ENCODE data around the gene KCNN3.

The KCNN3 gene

DNA sequence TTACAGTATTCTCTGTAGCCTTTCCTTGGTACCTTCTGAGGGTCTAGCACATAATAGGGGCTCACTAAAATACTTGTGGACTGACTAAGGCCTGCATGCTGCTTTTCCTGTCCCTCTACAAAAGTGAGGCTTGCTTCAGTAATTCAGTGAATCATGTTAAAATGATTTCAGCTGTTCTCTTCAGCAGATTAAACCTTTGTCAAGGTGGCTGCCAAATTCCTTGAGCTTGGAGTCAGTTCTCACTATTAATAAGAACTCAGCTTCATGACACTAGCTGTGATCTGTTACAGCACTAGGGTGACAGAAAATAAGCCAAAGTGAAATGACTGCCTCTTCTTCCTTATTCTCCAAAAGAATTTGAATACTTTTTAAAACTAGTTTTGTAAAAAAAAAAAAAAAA, 128.8 kb downstream of the KCNN3 start:
- H3K27ac ChIP-seq (ENCODE audit: low read depth, low read length) = no peak overlapping the region
- peaks cover 12% of the 10 kb centered on the region for H3K9me3 ChIP-seq (ENCODE audit: insufficient read depth, low read depth, low read length)
- H3K9ac ChIP-seq (ENCODE audit: low read depth, low read length) = no peak overlapping the region
- H3K4me3 ChIP-seq (ENCODE audit: low read length) = no peak overlapping the region
- H3K4me1 ChIP-seq (ENCODE audit: insufficient read depth, low read length) = peaks cover 15% of the 10 kb centered on the region
- no peaks in the 10 kb centered on the region for H3K36me3 ChIP-seq (ENCODE audit: insufficient read depth, low read length)
- no peaks in the 10 kb centered on the region for H3K27me3 ChIP-seq (ENCODE audit: insufficient read depth, low read length)

DNA sequence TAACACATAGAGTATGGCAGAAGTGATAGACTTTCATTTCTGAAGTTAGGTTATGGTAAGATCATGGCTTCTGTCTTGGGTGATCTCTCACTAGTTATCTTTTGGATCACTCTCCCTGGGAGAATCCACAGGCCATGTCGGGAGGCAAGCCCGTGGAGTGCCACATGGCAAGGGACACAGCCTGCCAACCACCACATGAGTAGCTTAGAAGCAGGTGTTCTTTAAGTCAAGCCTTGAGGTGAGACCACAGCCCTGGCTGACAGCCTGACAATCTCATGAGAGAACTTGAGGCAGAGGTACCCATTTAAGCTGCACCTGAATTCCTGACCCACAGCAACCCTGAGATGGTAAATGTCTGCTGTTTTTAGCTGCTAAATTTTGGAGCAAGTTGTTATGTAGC, 130.4 kb downstream of the KCNN3 start:
- Histone ChIP-seq H3K4me1 (ENCODE audit: insufficient read depth, low read length) (peaks cover 7% of the 10 kb centered on the region), H3K4me3 (ENCODE audit: low read length) (no peak overlapping the region), H3K9ac (ENCODE audit: low read depth, low read length) (no peak overlapping the region), H3K27me3 (ENCODE audit: insufficient read depth, low read length) (no peaks in the 10 kb centered on the region), H3K9me3 (ENCODE audit: insufficient read depth, low read depth, low read length) (peaks cover 12% of the 10 kb centered on the region), H3K27ac (ENCODE audit: low read depth, low read length) (no peak overlapping the region), H3K36me3 (ENCODE audit: insufficient read depth, low read length) (no peaks in the 10 kb centered on the region)
- WGBS = 94% methylated on average over 2 of the region's 2 CpGs

DNA sequence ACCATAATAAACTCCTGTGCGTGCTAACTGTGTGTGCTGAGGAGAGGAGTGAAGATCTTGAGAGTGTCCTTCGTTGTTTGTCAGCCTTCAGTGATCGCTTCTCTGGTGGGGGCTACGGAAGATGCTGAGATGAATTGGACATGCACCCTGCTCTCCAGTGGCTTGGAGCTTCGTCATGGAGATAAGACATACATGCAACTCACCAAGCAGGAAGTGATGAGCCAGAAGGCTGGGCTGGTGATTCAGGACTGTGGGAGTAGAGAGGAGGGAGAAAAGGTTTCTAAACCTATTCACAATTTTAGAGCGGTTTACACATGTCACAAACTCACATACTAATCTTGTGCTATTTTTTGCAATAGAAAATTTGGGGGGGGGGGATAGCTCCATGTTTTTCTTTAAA, 133.2 kb downstream of the KCNN3 start:
- Histone ChIP-seq H3K9ac (ENCODE audit: low read depth, low read length) (no peak overlapping the region), H3K9me3 (ENCODE audit: insufficient read depth, low read depth, low read length) (peaks cover 12% of the 10 kb centered on the region), H3K27ac (ENCODE audit: low read depth, low read length) (no peak overlapping the region), H3K4me3 (ENCODE audit: low read length) (no peak overlapping the region), H3K36me3 (ENCODE audit: insufficient read depth, low read length) (no peaks in the 10 kb centered on the region), H3K27me3 (ENCODE audit: insufficient read depth, low read length) (no peaks in the 10 kb centered on the region), H3K4me1 (ENCODE audit: insufficient read depth, low read length) (no peaks in the 10 kb centered on the region)
- 84% methylated on average over 5 of the region's 6 CpGs for WGBS

DNA sequence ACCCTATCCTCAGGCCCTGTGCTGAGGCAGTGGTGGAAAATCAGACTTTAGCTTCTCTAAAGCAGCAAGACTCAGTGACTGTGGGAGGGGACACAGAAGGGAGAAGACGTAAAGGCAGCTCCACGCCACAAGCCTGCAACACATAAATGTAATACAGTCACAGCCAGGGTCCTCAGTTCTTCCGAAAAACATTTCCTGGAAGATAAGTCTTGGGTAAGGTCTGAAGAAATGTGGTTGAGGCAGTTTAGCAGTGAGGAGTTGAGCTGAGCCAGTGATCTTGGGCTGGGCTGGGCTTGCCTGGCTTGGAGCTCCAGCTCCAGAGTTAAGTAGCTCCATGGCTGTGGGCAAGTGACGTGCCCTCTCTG, 134.3 kb downstream of the KCNN3 start:
- no peak overlapping the region for H3K27ac ChIP-seq (ENCODE audit: low read depth, low read length)
- no peak overlapping the region for H3K4me3 ChIP-seq (ENCODE audit: low read length)
- H3K4me1 ChIP-seq (ENCODE audit: insufficient read depth, low read length) = peaks cover 5% of the 10 kb centered on the region
- peaks cover 6% of the 10 kb centered on the region; the same call in 1 of the 2 replicates for H3K9me3 ChIP-seq (ENCODE audit: insufficient read depth, low read depth, low read length)
- 85% methylated on average over 3 of the region's 4 CpGs for WGBS
- H3K9ac ChIP-seq (ENCODE audit: low read depth, low read length) = no peak overlapping the region
- no peaks in the 10 kb centered on the region for H3K27me3 ChIP-seq (ENCODE audit: insufficient read depth, low read length)
- H3K36me3 ChIP-seq (ENCODE audit: insufficient read depth, low read length) = no peaks in the 10 kb centered on the region

DNA sequence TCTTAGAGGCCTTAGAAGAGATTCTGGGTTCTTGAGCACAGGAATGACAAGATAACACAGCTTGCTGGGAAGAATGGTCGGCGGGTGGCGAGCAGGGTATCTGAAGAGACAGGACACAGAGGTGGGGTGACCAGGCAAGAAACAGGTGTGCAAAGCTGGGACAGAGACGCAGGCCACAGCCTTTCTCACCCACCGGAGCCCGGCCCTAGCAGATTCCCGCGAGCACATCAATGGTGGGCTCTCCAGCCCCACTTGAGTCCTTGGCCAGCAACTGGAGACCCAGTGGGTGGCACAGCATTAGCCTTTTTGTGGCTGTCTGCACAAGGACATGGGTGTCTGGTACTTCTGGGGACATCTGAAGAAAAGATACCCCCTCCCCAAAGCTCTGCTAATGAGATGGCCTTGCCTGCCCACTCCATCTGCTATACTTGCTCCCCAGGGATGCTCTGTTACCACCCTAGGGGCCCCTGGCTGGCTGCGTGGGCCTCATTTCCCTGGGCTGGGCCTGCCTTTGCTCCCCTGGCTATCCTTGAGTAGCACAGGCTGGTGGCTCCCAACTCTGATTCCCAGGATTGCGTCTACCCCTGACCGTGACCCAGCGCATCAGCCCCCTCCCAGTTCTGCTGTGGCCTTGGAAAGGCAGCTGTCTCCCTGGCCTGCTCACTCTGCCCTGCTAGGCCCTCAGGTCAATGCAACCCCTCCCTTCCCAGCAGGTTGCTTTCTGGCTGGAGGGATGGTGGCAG, 134.8 kb downstream of the KCNN3 start:
- Histone ChIP-seq H3K9ac (ENCODE audit: low read depth, low read length) (no peak overlapping the region), H3K4me3 (ENCODE audit: low read length) (no peak overlapping the region), H3K4me1 (ENCODE audit: insufficient read depth, low read length) (peaks cover 11% of the 10 kb centered on the region), H3K27ac (ENCODE audit: low read depth, low read length) (no peak overlapping the region), H3K9me3 (ENCODE audit: insufficient read depth, low read depth, low read length) (peaks cover 2% of the 10 kb centered on the region; the same call in 1 of the 2 replicates), H3K36me3 (ENCODE audit: insufficient read depth, low read length) (no peaks in the 10 kb centered on the region), H3K27me3 (ENCODE audit: insufficient read depth, low read length) (no peaks in the 10 kb centered on the region)
- 94% methylated on average over 12 of the region's 12 CpGs for WGBS

DNA sequence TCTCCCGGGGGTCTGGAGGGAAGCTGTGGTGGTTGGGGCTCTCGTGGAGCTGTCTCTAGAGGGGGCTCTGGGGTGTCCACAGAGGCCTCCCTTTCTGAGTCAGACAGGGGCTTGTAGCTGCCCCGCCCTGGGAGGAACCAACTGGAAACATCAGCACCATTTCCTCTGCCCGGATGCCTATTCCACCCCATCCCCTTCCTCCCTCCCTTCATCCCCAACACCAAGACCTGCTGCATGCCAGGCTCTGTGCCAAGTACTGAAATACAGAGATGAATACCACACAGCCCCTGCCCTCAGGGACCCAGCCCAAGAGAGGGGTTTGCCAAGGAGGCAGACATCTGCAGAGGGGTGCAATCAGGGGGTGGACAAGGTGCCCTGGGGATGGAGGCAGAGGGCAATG, 136.5 kb downstream of the KCNN3 start:
- no peak overlapping the region for H3K9ac ChIP-seq (ENCODE audit: low read depth, low read length)
- 95% methylated on average over 4 of the region's 4 CpGs for WGBS
- H3K36me3 ChIP-seq (ENCODE audit: insufficient read depth, low read length) = no peaks in the 10 kb centered on the region

DNA sequence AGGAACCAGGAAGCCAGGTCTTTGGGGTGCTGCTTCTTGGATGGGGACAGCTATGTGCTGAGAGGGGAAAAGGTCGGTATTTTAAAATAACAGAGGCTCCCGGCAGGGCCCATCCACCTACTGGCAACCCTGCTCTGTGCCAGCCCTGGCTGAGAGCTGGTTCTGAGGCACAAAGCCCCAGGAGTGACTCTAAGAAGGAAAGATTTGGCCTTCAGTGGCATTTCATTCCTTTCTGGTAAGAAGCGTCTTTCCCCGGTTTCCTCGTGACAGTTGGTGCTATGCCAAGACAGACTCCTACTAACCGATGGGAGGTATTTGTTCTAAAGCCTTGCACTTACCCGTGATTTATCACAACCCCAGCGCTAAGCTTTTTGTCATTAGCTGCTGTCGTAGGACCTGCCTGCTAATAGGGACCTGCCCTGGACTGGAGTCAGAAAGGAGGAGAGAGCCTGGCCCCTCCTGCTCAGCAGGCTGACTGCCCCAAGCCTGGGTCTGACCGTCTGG, 139.0 kb downstream of the KCNN3 start:
- no peaks in the 10 kb centered on the region for H3K27me3 ChIP-seq (ENCODE audit: insufficient read depth, low read length)
- no peaks in the 10 kb centered on the region for H3K9me3 ChIP-seq (ENCODE audit: insufficient read depth, low read depth, low read length)
- H3K27ac ChIP-seq (ENCODE audit: low read depth, low read length) = peak overlapping the region; percentile 59
- no peaks in the 10 kb centered on the region for H3K36me3 ChIP-seq (ENCODE audit: insufficient read depth, low read length)
- H3K4me1 ChIP-seq (ENCODE audit: insufficient read depth, low read length) = peaks cover 24% of the 10 kb centered on the region
- H3K9ac ChIP-seq (ENCODE audit: low read depth, low read length) = peak overlapping the region; percentile 46; the same call in 1 of the 2 replicates
- WGBS = 72% methylated on average over 10 of the region's 10 CpGs
- H3K4me3 ChIP-seq (ENCODE audit: low read length) = no peak overlapping the region

More for the DNA sequence above, 136.5 kb downstream of the KCNN3 start:
- Histone ChIP-seq H3K27me3 (ENCODE audit: insufficient read depth, low read length) (no peaks in the 10 kb centered on the region), H3K27ac (ENCODE audit: low read depth, low read length) (no peak overlapping the region), H3K9me3 (ENCODE audit: insufficient read depth, low read depth, low read length) (no peaks in the 10 kb centered on the region), H3K4me3 (ENCODE audit: low read length) (no peak overlapping the region), H3K4me1 (ENCODE audit: insufficient read depth, low read length) (peaks cover 14% of the 10 kb centered on the region)

DNA sequence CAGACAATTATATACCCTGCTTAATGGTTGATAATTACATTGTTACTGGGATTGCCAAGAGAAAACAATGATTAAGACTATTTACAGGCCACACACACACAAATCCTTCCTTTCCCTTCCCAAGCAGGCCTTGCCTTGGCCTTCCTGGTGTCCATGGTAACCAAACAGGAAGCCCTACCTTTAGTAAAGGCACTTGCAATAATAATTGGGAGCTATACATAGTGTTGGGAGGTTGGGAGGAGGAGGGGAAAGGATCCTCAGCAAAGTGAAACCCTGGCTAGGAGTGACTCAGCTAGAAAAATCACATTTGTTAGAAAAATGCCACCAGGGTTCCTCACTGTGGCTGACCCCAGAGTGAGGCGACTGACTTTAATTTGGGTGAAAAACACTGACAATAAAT, 139.8 kb downstream of the KCNN3 start:
- H3K27ac ChIP-seq (ENCODE audit: low read depth, low read length) = peak overlapping the region; percentile 59
- WGBS = 73% methylated on average over 1 of the region's 1 CpG

DNA sequence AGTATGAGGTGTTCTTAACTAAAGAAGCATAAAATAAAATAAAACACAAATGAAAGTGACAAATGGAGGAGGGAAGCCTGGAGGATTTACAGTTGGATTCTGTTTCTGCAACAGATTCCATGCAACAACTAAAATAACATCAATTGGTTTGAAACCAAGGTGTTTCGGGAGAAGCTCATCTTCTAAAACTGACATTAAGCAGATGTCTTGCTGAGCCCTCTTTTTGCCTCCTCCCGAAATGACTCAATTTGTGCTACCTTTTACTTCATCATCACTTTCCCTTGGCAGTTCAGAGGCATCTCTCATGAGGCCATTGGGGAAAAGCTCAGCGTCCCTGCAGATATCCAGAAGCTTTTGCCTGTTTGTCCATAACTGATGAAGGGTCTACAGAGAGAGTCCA, 140.5 kb downstream of the KCNN3 start:
- H3K4me1 ChIP-seq (ENCODE audit: insufficient read depth, low read length) = peaks cover 24% of the 10 kb centered on the region
- no peaks in the 10 kb centered on the region for H3K36me3 ChIP-seq (ENCODE audit: insufficient read depth, low read length)
- H3K27me3 ChIP-seq (ENCODE audit: insufficient read depth, low read length) = no peaks in the 10 kb centered on the region
- H3K27ac ChIP-seq (ENCODE audit: low read depth, low read length) = no peak overlapping the region; the same call in 1 of the 2 replicates
- no peak overlapping the region for H3K9ac ChIP-seq (ENCODE audit: low read depth, low read length)
- no peaks in the 10 kb centered on the region for H3K9me3 ChIP-seq (ENCODE audit: insufficient read depth, low read depth, low read length)
- H3K4me3 ChIP-seq (ENCODE audit: low read length) = no peak overlapping the region
- WGBS = 88% methylated on average over 3 of the region's 3 CpGs

More for the DNA sequence above, 139.8 kb downstream of the KCNN3 start:
- H3K4me3 ChIP-seq (ENCODE audit: low read length) = no peak overlapping the region
- peak overlapping the region; percentile 46; the same call in 1 of the 2 replicates for H3K9ac ChIP-seq (ENCODE audit: low read depth, low read length)
- H3K9me3 ChIP-seq (ENCODE audit: insufficient read depth, low read depth, low read length) = no peaks in the 10 kb centered on the region
- no peaks in the 10 kb centered on the region for H3K36me3 ChIP-seq (ENCODE audit: insufficient read depth, low read length)
- peaks cover 24% of the 10 kb centered on the region for H3K4me1 ChIP-seq (ENCODE audit: insufficient read depth, low read length)
- H3K27me3 ChIP-seq (ENCODE audit: insufficient read depth, low read length) = no peaks in the 10 kb centered on the region

DNA sequence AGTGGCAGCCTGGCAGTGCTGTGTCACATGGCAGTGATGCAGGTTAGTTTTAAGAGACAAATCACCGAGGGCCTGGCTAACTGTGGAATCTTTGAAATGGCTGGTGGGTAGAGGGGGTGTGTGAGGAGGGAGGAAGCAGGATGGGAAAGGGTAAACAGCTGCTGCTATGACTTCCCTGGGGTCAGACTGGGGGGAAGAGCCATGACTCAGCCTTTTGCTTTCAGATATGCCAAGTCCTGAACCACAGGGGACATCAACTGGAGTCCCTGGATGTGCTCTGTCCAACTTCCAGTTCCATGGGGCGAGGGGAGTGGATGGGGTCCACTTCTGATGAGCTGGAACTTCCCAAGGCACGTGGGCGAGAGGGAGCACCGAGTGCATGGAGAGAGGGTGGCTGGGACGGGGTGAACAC, 141.0 kb downstream of the KCNN3 start:
- Histone ChIP-seq H3K4me3 (ENCODE audit: low read length) (no peak overlapping the region), H3K9me3 (ENCODE audit: insufficient read depth, low read depth, low read length) (no peaks in the 10 kb centered on the region), H3K9ac (ENCODE audit: low read depth, low read length) (no peak overlapping the region), H3K4me1 (ENCODE audit: insufficient read depth, low read length) (peaks cover 24% of the 10 kb centered on the region), H3K27me3 (ENCODE audit: insufficient read depth, low read length) (no peaks in the 10 kb centered on the region), H3K36me3 (ENCODE audit: insufficient read depth, low read length) (no peaks in the 10 kb centered on the region), H3K27ac (ENCODE audit: low read depth, low read length) (no peak overlapping the region; the same call in 1 of the 2 replicates)
- WGBS = 82% methylated on average over 6 of the region's 6 CpGs

DNA sequence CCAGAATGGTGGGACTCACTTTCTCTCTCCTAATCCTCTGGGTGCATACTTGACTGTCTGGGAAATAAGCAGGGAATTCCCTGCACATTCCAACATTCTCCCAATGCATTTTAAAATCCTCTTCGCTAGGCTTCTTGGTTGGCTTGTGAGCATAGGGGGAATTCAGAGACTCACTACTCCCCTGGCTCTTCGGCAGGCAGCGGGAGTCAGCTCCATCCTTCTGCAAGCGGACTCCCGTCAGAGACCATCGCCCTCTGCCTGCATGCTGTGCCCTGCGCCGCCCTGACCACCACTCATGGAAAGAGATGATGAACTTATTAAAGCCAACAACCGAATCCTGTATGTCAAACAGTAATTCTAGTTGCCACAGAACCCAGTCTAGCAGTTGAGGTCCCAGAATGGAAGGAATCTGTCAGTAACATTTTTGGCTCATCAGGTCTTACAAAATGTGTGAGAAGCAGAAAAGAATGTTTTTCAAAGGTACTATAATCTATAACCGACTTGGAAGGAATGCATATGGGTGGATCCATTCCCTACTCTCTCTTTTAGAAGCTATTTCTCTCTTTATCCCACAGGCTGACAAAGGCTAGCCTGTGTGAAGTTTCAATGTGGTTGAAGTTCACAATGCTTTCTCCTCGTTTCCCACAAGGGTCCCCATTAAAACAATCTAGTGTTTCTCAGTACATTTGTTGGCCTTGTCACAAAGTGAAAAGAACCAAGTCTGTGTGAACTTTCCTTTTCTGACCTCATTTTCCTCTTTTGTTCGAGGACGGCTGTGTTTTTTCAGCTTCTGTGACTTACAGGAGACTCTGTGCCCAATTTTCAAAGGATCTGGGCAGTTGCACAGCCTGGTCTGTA, 143.0 kb downstream of the KCNN3 start:
- no peak overlapping the region for H3K9ac ChIP-seq (ENCODE audit: low read depth, low read length)
- H3K27ac ChIP-seq (ENCODE audit: low read depth, low read length) = no peak overlapping the region
- H3K27me3 ChIP-seq (ENCODE audit: insufficient read depth, low read length) = no peaks in the 10 kb centered on the region
- H3K9me3 ChIP-seq (ENCODE audit: insufficient read depth, low read depth, low read length) = no peaks in the 10 kb centered on the region
- 88% methylated on average over 12 of the region's 13 CpGs for WGBS
- peaks cover 24% of the 10 kb centered on the region for H3K4me1 ChIP-seq (ENCODE audit: insufficient read depth, low read length)
- no peaks in the 10 kb centered on the region for H3K36me3 ChIP-seq (ENCODE audit: insufficient read depth, low read length)
- no peak overlapping the region for H3K4me3 ChIP-seq (ENCODE audit: low read length)

Data from HUES64 (cell line).